Bronchial epithelial cell (primary cell): ENCODE data around the gene CRYGN. TPM values are rescaled to one million over a fixed set of nuclear protein-coding genes. Genes with fewer than 3 reads are reported as not detected.

Experiments used
- DNase-seq: peaks from one replicate; pipeline ENCODE4 v3.0.0-alpha.2; 2010; ENCODE audit warnings: low read depth
- FAIRE-seq: peaks from 2 replicates; lab custom pipeline; 2011; peaks lifted over from hg19 to GRCh38; lab: Jason Lieb, UNC
- H3K27me3 ChIP-seq: 2 replicates; pipeline ENCODE4 v1.5.1; 2011; ENCODE audit warnings: low read length; ENCODE audit not compliant: control insufficient read depth, insufficient read depth
- H3K36me3 ChIP-seq: 2 replicates; pipeline ENCODE4 v1.5.1; 2011; ENCODE audit warnings: low read length; ENCODE audit not compliant: control insufficient read depth, insufficient read depth
- H3K4me3 ChIP-seq: 2 replicates; pipeline ENCODE4 v1.5.1; 2011; ENCODE audit warnings: mild to moderate bottlenecking, low read depth, low read length, control low read depth
- total RNA-seq: library from RNA; depleted of rRNA; stranded (reverse); fragments of >200 nt; gene quantifications from 2 replicates; pipeline ENCODE4 v1.2.1, GENCODE V29; 2014
- TF ChIP-seq, protein P1 (sequence below): IDR thresholded peaks from 2 replicates; pipeline ENCODE4 v1.5.1; 2011; ENCODE audit warnings: mild to moderate bottlenecking, moderate library complexity, low read length, control low read depth, inconsistent platforms; ENCODE audit not compliant: insufficient read depth, severe bottlenecking

The CRYGN gene
- total RNA-seq, 1 donor from 2014 or later: not detected

DNA sequence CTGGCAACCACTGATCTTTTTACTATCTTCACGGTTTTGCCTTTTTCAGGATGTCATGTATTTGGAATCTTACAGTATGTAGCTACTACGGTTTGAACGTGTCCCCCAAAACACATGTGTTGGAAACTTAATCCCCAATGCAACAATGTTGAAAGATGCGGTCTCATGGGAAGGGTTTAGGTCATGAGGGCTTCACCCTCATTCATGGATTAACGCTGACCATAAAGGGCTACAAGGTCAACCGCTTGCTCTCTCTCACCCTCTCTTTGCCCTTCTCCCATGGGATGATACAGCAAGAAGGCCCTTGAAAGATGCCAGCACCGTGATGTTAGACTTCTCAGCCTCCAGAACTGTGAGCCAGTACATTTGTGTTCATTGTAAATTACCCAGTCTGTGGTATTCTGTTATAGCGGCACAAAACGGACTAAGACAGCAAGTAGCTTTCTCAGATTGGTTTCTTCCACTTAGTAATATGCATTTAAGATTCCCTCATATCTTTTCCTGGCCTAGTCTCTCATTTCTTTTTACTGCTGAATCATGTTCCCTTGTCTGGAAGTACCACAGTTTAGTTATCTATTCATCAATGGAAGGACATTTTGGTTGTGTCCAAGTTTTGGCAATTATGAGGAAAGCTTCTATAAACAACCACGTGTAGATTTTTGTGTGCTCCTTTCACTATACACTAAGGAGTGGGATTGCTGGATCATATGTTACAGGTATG, 3.0 kb upstream of the CRYGN start:
- H3K27me3 ChIP-seq: peaks cover 7% of the 10 kb centered on the region
- H3K36me3 ChIP-seq: no peaks in the 10 kb centered on the region
- no peak for DNase-seq
- no peak overlapping the region for H3K4me3 ChIP-seq
- no peak for FAIRE-seq
- TF ChIP-seq, protein P1, sequence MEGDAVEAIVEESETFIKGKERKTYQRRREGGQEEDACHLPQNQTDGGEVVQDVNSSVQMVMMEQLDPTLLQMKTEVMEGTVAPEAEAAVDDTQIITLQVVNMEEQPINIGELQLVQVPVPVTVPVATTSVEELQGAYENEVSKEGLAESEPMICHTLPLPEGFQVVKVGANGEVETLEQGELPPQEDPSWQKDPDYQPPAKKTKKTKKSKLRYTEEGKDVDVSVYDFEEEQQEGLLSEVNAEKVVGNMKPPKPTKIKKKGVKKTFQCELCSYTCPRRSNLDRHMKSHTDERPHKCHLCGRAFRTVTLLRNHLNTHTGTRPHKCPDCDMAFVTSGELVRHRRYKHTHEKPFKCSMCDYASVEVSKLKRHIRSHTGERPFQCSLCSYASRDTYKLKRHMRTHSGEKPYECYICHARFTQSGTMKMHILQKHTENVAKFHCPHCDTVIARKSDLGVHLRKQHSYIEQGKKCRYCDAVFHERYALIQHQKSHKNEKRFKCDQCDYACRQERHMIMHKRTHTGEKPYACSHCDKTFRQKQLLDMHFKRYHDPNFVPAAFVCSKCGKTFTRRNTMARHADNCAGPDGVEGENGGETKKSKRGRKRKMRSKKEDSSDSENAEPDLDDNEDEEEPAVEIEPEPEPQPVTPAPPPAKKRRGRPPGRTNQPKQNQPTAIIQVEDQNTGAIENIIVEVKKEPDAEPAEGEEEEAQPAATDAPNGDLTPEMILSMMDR: no peak

DNA sequence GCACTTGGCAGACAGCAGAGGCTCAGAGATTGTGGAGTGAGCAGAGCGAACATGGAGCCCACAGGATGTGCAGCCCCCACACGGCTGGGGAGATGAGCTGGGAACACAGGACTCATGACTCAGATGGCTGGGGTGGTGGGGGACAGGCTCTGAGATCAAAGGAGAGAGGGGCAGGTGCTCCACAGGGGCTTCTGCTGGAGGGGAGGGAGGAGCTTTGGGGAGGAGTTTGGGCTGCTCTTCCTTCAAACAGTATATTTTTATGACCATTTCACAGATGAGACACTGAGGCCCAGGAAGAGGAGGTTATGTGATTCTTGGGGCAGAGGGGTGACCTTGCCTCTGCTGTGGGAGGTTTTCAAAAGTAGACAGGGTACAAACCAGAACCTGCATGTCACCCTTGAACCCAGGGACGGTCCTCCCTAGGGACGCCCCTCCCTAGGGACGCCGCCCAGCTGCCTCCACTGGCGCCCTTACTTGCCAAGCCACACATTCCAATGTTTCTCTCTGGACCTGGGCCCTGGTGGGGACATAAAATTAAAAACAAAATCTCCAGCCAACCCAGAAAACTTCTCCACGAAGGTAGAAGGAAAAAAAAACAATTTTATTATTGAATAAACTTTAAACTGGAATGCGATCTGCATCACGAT, 981 bp upstream of the CRYGN start:
- no peaks in the 10 kb centered on the region for H3K36me3 ChIP-seq
- FAIRE-seq (no peak), DNase-seq (no peak)
- no peak overlapping the region for H3K4me3 ChIP-seq
- H3K27me3 ChIP-seq: peaks cover 7% of the 10 kb centered on the region
- TF ChIP-seq, protein P1: no peak

DNA sequence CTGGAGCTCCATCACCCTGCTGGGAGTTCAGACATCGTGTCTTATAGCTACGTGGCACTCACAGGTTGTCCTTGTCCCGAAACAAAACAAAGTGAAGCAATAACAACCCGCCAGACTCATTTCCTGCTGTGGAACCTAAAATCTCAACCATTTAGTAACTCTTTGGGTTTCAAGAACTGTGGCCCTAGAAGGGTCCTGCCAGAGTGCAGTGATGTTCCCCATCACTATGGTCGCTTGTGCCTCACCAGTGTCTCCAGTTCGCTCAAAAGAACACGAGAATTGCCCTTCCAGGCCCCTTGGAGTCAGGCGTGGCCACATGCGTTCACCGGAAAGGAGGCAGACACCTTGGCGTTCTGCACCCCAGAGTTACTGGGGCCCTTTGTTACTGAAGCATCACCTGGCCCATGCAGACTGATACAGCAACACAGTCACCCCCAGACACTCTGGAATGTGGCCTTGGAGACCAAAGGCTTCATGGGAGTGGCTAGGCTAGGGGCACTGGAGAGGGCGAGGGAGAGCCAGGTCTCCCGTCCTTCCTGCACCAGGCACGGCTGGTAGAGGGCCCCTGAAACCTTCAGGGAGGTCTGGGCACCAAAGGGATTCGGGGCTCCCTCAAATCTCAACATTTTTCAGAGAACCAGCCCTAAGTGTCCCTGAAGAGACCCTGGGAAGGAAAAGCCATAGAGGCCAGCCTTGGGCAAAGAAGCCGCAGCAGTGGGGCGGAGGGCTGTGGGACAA, 908 bp downstream of the CRYGN start:
- Histone ChIP-seq H3K36me3 (no peaks in the 10 kb centered on the region), H3K27me3 (peaks cover 7% of the 10 kb centered on the region), H3K4me3 (no peak overlapping the region)
- TF ChIP-seq, protein P1: no peak
- FAIRE-seq: no peak
- no peak for DNase-seq

DNA sequence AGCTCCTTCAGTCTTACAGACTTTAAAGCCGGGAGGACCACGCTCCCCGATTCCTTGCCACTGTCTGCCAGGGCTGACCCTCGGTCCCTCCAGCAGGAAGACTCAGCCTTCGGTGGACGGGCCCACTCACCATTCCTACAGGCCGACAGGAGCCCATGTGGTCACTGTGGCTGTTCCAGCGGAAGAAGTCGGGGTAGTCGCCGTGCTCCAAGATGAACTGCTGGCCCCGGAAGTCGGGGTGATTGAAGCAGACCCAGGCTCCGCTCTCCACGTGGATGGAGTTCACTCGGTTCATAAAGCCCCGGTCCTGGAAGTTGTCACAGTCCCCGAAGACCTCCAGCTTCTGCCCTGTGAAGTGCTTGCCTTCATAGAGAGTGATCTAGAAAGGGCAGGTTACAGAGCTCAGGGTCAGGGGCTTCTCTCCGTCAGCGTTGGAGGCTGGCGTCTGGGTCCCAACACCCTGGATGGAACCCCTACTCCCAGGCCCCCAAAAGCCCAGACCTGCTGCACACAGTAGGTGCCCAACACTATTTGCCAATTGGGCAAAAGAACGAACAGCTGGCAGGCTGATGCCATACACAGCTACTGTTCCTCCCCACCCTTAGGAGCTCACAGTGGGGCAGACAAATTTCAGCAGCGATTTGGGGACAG, 1.9 kb downstream of the CRYGN start:
- FAIRE-seq: no peak
- peaks cover 7% of the 10 kb centered on the region for H3K27me3 ChIP-seq
- no peak for DNase-seq

DNA sequence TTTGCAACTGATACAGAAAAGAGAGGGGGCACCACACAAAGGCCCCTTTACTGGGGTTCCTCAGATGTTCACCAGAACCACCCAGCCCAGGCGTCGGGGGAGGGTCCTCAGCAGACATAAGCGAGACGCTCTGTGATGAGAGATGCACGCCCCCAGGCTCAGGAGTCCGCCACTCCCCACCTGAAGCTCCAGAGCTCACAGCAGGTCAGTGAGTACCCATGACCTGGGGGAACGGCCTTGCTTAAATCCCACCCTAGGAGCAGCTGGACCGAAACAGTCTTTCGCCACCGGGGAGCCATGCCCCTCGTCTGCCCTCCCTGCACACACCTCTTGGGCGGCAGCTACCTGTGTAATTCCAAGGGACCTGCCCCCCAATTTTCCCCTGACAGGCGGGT, 2.8 kb downstream of the CRYGN start:
- peaks cover 7% of the 10 kb centered on the region for H3K27me3 ChIP-seq
- FAIRE-seq: no peak
- H3K4me3 ChIP-seq: no peak overlapping the region
- DNase-seq: no peak
- no peaks in the 10 kb centered on the region for H3K36me3 ChIP-seq
- TF ChIP-seq, protein P1: no peak

More for the DNA sequence above, 1.9 kb downstream of the CRYGN start:
- Histone ChIP-seq H3K4me3 (no peak overlapping the region), H3K36me3 (no peaks in the 10 kb centered on the region)
- TF ChIP-seq, protein P1: no peak
